Activated naive CD4-positive, alpha-beta T cell (primary cell): Measurements from ENCODE around the gene CA4.
"Not testable (repeated sequence)": the region's sequence is repeated elsewhere in the genome, so short reads cannot be mapped to it uniquely, and the experiment has no call there.

ENCODE experiments used
- DNase-seq, 4 experiments: peaks; one replicate each; lab custom pipeline; 2025; lab: John Stamatoyannopoulos, UW

The CA4 gene

GRCh38 chr17:60174767-60175166 is 25.0 kb downstream of the CA4 start:
- DNase-seq = not testable (repeated sequence)

DNA sequence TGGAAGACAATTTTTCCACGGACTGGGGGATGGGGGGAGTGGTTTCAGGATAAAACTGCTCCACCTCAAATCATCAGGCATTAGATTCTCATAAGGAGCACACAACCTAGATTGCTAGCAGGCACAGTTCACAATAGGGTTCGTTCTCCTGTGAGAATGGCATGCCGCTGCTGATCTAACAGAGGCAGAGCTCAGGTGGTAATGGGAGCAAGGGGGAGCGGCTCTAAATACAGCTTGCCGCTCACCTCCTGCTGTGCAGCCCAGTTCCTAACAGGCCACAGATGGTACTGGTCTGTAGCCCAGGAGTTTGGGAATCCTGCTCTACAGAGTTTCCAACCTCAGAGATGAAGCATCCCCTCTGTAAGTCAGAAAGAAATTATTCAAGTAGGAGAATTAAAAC is 27.0 kb downstream of the CA4 start:
- not testable (repeated sequence) for DNase-seq

DNA sequence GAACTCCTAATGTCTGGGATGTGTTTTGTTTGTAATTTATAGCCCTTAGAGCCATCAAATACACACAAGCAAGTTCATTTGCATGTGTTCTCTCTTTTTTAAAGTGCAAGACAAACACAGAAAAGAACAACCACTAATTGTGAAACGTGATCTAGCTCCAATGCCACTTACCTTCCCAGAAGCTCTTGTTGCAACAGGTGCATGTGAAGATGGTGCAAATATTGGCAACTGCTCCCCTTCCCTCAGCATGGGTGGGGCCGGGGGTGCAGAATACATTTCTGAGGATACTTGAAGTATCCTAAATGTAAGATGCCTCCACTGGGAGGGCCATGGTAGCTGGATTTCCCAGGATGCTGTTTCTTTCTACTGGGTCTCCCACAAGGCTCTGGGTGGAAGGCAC is 28.4 kb downstream of the CA4 start:
- DNase-seq = not testable (repeated sequence)

GRCh38 chr17:60180380-60180779 is 30.6 kb downstream of the CA4 start:
- not testable (repeated sequence) for DNase-seq

- not testable (repeated sequence) for DNase-seq
These were observed 36.6 kb downstream of the CA4 start for GRCh38 chr17:60186372-60186771.

DNA sequence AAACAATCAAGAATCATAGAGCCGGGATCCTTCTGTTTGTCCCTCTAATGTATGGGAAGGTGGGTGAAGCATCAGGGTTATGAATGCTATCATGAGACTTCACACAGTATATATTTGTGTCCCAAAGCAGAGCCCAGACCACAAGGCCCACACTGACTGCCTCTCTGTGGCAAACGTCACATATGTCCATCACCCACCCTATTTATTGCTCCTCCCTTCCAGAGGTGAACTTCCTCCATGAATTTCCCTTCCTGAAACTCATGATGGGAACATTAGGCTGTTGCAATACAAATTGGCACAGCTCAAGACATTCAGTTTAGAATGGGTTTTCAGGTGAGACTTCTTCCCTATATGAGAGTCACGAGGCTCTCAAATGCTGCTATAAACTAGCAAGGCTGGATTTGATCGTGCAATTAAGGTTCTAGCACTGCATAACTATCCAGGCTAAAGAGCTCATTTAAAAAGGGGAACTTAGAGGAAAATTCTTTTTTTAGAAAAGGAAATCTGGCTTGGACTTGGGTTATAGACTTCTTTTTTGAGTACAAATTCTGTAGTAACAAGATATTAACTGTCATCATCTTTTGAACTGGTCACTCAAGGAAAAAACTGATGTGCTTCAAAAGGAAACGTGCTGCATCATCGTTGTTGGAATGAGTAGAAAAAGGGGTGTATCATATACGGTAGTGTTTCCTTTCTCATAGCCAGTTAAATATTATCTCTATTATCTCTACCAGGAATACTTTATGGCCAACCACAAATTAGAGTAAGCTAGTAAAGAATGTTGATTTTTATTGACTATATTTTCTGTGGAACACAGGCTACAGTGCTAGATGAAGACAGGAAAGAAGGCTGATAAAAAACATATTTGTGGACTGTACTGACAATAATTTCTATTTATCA is 37.3 kb downstream of the CA4 start:
- DNase-seq = not testable (repeated sequence)

DNA sequence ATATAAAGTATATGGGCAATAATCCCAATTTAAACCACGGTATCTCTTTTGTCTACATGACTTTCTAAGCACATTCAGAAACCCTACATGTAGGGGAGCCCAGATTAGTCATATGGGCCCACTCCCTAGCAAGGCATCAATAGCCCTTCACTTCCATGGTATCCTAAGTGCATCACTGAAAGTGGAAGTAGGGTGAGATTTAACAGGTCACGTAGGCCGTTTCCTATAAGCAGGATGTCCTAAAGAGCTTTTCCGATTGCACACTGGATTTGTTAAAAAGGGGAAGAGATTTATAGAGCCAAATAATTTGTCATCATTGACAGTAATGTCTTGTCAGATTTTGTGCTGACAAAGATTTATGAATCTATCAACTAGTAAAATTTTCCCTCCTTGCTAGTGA is 39.0 kb downstream of the CA4 start:
- DNase-seq = no peak

- DNase-seq = not testable (repeated sequence)
These were observed 40.3 kb downstream of the CA4 start for GRCh38 chr17:60190032-60190431.

- DNase-seq = not testable (repeated sequence)
These were observed 43.3 kb downstream of the CA4 start for GRCh38 chr17:60193032-60193431.

GRCh38 chr17:60193482-60193881 is 43.7 kb downstream of the CA4 start:
- no peak for DNase-seq

- DNase-seq = not testable (repeated sequence)
These were observed 44.4 kb downstream of the CA4 start for GRCh38 chr17:60194141-60194540.

DNA sequence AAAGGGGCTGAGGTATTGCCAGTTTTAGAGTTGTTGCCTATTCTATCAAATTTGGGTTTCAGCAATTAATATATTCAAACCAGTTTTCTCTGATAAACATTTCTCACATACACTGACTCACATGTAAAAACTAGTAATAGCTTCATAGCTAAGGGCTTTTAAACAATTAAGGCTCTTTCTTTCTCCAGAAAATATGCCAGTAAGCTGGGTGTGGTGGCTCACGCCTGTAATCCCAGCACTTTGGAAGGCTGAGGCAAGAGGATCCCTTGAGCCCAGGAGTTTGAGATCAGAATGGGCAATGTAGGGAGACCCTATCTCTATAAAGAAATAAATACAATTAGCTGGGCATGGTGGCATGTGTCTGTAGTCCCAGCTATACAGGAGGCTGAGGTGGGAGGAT is 48.9 kb downstream of the CA4 start:
- not testable (repeated sequence) for DNase-seq

GRCh38 chr17:60205782-60206181 is 56.0 kb downstream of the CA4 start:
- not testable (repeated sequence) for DNase-seq

DNA sequence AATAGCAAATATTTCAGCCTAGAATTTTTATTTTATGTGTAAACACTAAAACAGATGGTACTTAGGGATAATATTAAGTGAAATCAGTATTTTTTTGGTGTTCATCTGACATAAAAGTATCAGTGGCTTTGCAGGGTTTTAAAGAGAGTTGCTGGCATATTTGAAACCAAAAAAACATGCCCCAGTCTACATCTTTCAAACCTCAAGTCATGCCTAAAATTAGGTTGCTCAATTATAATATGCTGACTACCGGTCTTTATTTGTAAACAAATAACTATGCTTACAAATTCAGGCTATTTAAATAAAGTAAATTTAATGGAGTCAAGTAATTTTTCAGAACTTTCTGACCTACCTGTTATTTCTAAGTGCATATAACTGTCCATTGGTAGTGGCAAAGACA is 58.5 kb downstream of the CA4 start:
- DNase-seq = not testable (repeated sequence)
